Stimulated activated memory B cell treated with anti-CD40 and anti-IgM and Interleukin-4, amounts not matched to agents 10 μg/mL and 1 μg/mL and 100 μg/mL, for 72 hours (primary cell): ENCODE measurements around the gene MUC5B.

Source experiments
- ATAC-seq: fragments of 150-1000 bp; cut with Tn5 transposase; 2 replicates; pipeline ENCODE4 v1.10.0; 2021
- H3K27ac Mint-ChIP-seq: one replicate; pipeline ENCODE4 v1.8.0; 2022; ENCODE audit warnings: mild to moderate bottlenecking, mixed read lengths
- H3K27me3 Mint-ChIP-seq: one replicate; pipeline ENCODE4 v1.8.0; 2022; ENCODE audit warnings: mixed read lengths
- H3K36me3 Mint-ChIP-seq: one replicate; pipeline ENCODE4 v1.8.0; 2022; ENCODE audit warnings: mixed read lengths
- H3K4me1 Mint-ChIP-seq: one replicate; pipeline ENCODE4 v1.8.0; 2022; ENCODE audit warnings: mixed read lengths
- H3K4me3 Mint-ChIP-seq: one replicate; pipeline ENCODE4 v1.8.0; 2022; ENCODE audit warnings: mild to moderate bottlenecking, moderate library complexity, mixed read lengths
- H3K9me3 Mint-ChIP-seq: one replicate; pipeline ENCODE4 v1.8.0; 2022; ENCODE audit warnings: mixed read lengths

Gene MUC5B

DNA sequence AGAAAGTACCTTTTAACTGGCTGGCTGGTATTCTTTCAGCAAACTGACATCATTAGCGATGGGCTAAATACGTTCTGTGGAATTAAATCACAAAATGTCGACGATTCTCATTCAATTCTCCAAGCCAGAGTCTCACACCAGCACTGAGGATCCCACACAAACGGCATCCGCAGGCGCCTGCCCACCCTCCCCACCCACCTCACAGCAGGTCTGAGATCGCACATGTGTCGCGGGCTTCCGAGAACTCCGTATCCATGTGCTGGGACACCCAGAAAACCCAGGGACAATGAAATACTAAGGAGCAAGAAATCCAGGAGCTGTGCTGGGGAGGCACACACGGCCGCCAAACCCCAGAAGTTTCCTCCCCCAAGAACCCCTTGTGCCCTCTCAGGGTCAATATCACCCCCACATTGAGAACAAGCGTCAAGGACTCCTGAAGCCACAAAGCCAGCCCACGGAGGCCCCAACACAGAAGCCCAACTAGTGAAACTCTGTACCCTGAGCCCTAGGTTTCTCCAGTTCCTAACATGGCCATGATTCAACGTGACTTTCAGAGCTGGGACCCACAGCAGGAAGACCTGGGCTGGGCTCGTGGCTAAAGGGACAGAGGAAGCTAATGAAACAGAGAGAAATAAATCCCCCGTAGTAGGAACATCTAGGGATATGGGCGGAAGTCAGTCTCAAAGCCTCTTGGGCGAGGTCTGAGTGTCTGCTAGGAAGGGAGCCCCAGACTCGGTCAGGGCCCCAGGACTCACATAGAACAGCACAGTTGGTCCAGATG lies 78.5 kb downstream of the MUC5B start:
- no peak overlapping the region for H3K27ac Mint-ChIP-seq
- ATAC-seq, result no peak
- no peaks in the 10 kb centered on the region for H3K9me3 Mint-ChIP-seq
- H3K36me3 Mint-ChIP-seq, result peaks cover 29% of the 10 kb centered on the region
- H3K4me3 Mint-ChIP-seq, result no peak overlapping the region
- H3K27me3 Mint-ChIP-seq, result no peaks in the 10 kb centered on the region
- peaks cover 39% of the 10 kb centered on the region for H3K4me1 Mint-ChIP-seq

DNA sequence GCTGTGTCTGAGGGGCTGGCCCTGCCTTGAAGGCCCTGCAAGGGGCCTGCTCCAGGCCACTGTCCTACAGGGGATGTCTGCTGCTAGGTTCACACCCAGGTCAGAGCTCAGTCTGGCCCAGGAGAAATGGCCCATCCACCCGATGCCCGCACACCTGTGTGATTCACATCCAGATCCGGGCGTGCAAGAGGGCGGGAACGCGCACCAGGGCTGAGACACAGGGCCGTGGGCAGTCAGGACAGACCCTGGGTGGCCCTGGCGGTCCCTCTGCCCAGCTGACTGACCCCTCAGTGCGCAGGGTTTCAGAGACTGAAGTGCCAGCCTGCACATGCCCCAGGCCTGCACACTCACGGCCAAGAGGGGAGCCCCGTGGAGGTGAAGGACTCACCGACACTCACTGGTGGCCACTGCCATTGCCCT lies 79.2 kb downstream of the MUC5B start:
- no peak for ATAC-seq
- Mint-ChIP-seq H3K36me3 (peaks cover 33% of the 10 kb centered on the region), H3K4me1 (peaks cover 45% of the 10 kb centered on the region), H3K27me3 (no peaks in the 10 kb centered on the region), H3K27ac (no peak overlapping the region), H3K4me3 (no peak overlapping the region), H3K9me3 (no peaks in the 10 kb centered on the region)

DNA sequence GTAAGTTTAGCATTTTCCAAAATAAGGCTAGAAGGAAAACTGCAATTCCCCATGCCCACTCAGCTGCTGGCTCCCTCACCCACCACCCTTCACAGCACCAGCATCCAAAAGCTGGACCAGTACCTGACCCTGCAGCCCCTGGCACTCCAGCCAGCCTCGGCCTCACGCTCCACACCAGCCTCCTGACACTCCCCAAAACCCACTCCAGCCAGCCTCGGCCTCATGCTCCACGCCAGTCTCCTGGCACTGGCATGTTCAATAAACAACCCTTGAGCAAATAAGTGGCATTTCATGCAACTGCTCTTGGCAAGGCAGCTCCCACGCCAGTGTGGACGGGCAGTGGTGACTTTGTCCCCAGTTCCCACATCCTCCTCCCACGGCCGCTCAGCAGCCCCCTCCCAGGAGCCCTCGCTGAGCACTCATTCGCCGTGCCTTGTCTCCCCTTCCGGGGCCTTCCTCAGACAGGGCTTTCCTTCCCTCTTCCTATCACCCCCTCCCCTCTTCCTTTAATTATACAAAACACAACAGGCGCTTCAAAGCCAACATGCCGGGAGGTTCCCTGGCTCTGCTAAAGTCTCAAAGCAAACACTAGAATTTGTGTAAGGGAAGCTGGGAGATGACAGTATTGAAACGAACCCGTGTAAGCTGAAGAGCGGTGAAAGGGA lies 79.7 kb downstream of the MUC5B start:
- Mint-ChIP-seq H3K27me3 (no peaks in the 10 kb centered on the region), H3K4me3 (no peak overlapping the region), H3K36me3 (peaks cover 33% of the 10 kb centered on the region), H3K9me3 (no peaks in the 10 kb centered on the region), H3K4me1 (peaks cover 50% of the 10 kb centered on the region), H3K27ac (no peak overlapping the region)
- no peak for ATAC-seq

DNA sequence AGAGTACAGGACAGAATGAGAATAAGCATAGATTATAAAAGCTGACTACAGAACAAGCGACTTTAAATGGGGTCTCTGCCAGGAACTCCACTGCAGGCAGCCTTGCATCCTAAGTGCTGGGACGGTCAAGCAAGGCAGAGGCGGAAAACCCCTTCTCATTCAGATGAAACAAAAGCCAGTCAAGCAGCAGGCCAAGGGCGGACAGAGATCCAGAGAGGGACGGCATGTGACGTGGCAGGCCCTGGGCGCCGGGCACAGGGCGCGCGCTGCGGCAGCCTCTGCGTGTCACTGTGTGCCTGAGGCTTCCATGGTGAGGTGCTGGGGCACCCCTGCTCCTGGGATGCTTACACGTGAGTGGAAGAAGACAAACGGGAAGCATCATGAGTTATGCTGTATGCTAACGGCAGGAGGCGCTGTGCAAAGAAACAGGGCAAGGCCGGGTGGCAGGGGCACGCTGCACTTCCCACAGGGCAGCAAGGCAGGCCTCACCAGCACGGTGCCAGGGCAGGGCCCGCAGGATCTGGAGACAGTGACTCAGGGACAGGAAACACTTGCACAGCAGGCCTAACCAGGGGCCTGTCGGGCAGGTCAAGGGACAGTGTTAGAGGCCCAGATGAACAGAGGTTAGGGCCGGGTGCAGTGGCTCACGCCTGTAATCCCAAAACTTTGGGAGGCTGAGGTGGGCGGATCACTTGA lies 80.4 kb downstream of the MUC5B start:
- Mint-ChIP-seq H3K4me3 (no peak overlapping the region), H3K27me3 (no peaks in the 10 kb centered on the region), H3K27ac (peak overlapping the region; percentile 49), H3K9me3 (no peaks in the 10 kb centered on the region), H3K4me1 (peaks cover 57% of the 10 kb centered on the region), H3K36me3 (peaks cover 33% of the 10 kb centered on the region)
- no peak for ATAC-seq

DNA sequence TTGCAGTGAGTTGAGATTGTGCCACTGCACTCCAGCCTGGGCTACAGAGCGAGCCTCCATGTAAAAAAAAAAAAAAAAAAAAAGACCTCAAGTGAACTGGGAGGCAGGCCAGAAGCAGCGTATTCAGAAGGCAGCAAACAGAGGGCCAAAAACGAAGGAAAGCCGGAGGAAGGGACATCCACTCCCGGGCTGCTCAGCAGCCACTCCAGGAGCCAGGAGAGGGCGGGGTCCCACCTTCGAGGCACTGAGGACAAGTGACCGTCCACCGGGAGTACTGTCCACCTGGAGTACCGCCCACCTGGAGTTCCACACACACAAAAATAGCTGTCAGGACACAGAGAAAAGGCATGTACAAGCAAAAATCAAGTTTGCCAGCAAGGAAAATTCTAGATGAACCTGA lies 81.1 kb downstream of the MUC5B start:
- Mint-ChIP-seq H3K36me3 (peaks cover 29% of the 10 kb centered on the region), H3K4me1 (peaks cover 56% of the 10 kb centered on the region), H3K27me3 (no peaks in the 10 kb centered on the region), H3K4me3 (no peak overlapping the region), H3K27ac (peak overlapping the region; percentile 49), H3K9me3 (no peaks in the 10 kb centered on the region)
- no peak for ATAC-seq

DNA sequence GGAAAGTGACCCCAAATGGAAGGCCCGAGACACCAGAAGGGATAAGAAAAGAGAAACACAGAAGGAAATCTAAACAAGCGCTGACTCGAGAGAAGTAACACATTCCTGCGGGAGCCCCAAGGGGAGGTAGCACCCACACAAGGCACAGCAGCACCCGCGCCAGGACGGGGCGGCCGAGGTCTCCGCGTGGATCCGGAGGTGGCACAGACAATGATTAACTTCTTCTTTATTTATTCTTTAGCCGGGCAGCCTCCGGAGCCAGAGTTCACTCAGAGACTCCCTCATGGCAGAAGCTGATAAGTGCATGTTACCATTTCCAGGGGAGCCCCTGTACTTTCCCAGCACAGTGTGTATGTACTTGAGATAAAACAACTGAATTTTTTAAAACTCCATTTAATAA lies 81.5 kb downstream of the MUC5B start:
- peaks cover 27% of the 10 kb centered on the region for H3K36me3 Mint-ChIP-seq
- peaks cover 55% of the 10 kb centered on the region for H3K4me1 Mint-ChIP-seq
- no peak overlapping the region for H3K27ac Mint-ChIP-seq
- no peaks in the 10 kb centered on the region for H3K27me3 Mint-ChIP-seq
- no peak overlapping the region for H3K4me3 Mint-ChIP-seq
- no peak for ATAC-seq
- H3K9me3 Mint-ChIP-seq, result no peaks in the 10 kb centered on the region

DNA sequence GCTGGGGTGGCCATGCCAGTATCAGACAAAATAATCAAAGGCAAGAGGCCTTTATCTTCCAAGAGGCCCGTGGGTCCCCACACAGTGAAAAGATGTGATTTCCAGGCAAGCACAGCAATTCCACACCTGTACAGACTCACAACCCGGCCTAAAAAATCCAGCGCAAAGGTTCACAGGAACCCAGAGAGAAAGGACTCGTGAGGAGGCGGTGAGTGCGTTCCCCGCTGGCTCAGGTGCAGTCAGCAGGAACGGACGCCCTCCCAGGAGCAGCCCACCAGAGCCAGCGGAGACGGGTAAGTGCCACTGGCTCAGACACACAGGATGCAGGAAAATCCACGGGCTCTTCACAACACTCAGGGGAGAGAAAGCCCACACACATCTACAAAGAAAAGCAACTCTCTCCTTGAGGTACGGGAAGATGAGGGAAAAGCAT lies 82.2 kb downstream of the MUC5B start:
- no peak for ATAC-seq
- Mint-ChIP-seq H3K4me1 (peaks cover 55% of the 10 kb centered on the region), H3K4me3 (no peak overlapping the region), H3K9me3 (no peaks in the 10 kb centered on the region), H3K27me3 (no peaks in the 10 kb centered on the region), H3K27ac (no peak overlapping the region), H3K36me3 (peaks cover 27% of the 10 kb centered on the region)

DNA sequence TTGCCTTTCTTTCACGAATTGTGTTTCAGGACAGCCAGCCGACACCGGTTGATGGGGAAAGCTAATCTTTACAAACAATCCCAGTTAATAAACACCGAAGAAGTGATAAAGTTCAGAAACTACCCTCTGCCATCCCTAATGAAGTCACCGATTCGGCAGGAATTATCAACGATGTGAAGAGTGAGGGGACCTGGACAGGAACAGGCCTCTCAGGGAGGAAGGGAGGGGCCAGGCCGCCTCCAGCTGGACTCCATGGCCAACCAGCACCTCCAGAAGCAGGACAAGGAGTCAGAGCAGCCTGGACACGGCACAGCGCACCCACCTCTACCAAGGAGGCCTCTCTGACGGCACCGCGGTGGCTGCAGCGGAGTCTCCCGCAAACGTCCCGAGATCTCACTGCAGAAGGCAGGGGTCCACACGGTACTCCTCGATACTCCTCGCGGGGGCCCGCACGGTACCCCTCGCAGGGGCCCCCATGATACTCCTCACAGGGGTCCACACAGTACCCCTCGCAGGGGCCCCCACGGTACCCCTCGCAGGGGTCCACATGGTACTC lies 82.7 kb downstream of the MUC5B start:
- no peak for ATAC-seq
- Mint-ChIP-seq H3K36me3 (peaks cover 27% of the 10 kb centered on the region), H3K9me3 (no peaks in the 10 kb centered on the region), H3K4me1 (peaks cover 59% of the 10 kb centered on the region), H3K27me3 (no peaks in the 10 kb centered on the region), H3K27ac (peak overlapping the region; percentile 85), H3K4me3 (no peak overlapping the region)

DNA sequence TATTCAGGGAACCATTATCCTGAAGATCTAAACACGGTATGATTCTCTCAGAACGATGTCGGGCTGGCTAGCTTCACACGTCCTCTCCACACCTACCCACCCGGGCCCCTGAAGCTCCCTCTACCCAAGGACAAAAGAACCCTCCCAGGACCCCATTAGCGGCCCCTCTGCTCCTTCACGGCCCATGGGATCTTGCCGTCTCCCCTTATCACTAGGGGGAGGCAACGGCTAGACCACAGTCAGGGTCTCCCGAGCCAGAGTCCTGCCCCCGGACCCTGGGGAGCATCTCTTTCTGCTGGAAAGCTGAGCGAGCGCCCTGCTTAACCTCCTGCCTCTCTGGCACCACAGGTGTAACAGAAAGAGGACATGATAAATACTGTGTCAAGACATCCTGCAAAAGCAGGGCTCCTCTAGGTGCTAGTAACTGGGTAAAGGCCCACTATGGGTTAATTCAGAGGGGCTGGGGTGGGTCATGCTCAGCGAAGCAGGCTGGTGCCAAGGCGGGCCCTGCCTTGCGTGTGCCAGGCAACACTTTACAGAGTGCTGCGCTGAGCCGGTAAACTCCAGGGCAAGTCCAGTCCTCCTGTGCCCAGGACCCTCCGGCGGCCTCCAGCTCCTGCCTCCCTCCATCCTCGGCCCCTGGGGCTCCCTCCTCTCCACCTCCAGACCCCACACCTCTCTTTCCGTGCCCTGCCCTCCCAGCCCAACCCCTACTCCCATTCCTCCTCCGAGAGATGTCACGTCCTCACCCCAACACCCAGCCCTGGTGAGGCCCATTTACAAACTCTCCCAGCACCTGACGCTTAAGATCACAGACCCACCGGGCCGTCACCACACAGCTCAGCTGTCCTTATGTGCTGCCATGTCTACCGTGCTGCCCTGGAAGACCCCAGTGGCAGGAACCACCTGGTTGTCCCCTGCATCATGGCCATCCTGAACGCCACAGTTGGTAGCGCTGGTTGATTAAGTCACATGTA lies 83.6 kb downstream of the MUC5B start:
- H3K27me3 Mint-ChIP-seq, result no peaks in the 10 kb centered on the region
- H3K4me1 Mint-ChIP-seq, result peaks cover 66% of the 10 kb centered on the region
- peak overlapping the region; percentile 85 for H3K27ac Mint-ChIP-seq
- H3K4me3 Mint-ChIP-seq, result peak overlapping the region; percentile 73
- H3K9me3 Mint-ChIP-seq, result peaks cover 3% of the 10 kb centered on the region
- ATAC-seq, result no peak
- H3K36me3 Mint-ChIP-seq, result peaks cover 27% of the 10 kb centered on the region

DNA sequence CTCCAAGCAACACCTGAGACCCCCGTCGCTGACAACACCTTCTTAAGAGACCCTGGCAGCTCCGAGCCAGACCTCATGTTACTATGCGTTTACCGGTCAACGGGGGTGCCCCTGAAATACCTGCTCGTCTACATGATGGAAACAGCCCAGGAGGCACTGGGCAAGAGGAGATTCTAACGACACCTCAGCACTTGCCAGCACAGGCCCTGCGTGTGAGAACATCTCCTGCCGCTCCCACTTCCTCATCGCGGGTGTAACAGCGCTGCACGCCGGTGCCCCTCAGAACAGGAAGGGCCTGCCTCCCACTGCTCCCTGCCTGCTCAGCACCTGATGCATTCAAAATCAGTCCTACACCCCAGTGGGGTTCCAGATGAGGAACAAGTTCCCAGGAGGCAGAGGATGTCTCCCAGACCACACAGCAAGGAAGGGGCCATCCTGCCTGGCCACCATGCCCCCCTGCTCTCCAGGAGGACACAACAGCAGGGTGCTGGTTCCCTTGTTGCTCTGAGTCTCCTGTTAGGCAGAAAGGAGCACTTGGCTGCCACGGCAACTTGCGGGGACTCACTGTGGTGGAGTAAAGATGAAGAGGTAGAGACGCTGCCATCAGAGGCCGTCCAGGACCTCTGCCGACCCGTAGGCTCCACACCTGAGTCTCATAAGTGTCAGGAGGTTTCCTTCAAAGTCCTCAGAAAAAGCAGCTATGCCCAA lies 84.5 kb downstream of the MUC5B start:
- H3K4me1 Mint-ChIP-seq, result peaks cover 68% of the 10 kb centered on the region
- ATAC-seq, result peak; percentile 53
- no peaks in the 10 kb centered on the region for H3K27me3 Mint-ChIP-seq
- H3K4me3 Mint-ChIP-seq, result peak overlapping the region; percentile 73
- peak overlapping the region; percentile 85 for H3K27ac Mint-ChIP-seq
- peaks cover 27% of the 10 kb centered on the region for H3K36me3 Mint-ChIP-seq
- H3K9me3 Mint-ChIP-seq, result peaks cover 7% of the 10 kb centered on the region

DNA sequence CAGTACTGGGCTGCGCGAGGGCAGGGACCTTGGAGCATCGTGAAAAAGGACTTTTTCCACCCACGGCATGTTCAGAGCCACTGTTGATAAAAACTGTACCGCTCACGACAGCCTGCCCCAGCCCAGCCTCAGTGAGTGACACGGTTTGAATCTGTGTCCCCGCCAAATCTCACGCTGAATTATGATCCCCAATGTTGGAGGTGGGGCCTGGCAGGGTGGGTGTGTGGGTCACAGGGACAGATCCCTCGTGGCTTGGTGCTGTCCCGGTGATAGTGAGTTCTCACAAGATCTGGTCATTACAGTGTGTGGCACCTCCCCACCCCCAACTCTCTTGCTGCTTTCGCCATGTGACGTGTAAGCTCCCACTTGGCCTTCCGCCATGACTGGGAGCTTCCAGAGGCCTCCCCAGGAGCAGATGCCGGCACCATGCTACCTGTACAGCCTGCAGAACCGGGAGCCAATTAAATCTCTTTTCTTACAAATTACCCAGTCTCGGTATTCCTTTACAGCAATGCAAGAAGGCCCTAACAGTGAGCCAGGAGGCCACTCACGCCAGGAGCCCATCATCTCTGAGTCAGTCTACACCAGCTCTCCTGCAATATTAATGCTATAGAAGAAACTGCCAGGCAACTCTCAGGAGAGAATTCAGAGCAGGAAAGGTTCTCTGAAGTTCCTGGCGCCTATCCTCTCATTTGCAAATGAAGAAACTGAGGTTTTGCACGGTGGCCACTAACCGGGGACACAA lies 85.3 kb downstream of the MUC5B start:
- ATAC-seq, result no peak
- H3K27me3 Mint-ChIP-seq, result no peaks in the 10 kb centered on the region
- H3K4me1 Mint-ChIP-seq, result peaks cover 63% of the 10 kb centered on the region

DNA sequence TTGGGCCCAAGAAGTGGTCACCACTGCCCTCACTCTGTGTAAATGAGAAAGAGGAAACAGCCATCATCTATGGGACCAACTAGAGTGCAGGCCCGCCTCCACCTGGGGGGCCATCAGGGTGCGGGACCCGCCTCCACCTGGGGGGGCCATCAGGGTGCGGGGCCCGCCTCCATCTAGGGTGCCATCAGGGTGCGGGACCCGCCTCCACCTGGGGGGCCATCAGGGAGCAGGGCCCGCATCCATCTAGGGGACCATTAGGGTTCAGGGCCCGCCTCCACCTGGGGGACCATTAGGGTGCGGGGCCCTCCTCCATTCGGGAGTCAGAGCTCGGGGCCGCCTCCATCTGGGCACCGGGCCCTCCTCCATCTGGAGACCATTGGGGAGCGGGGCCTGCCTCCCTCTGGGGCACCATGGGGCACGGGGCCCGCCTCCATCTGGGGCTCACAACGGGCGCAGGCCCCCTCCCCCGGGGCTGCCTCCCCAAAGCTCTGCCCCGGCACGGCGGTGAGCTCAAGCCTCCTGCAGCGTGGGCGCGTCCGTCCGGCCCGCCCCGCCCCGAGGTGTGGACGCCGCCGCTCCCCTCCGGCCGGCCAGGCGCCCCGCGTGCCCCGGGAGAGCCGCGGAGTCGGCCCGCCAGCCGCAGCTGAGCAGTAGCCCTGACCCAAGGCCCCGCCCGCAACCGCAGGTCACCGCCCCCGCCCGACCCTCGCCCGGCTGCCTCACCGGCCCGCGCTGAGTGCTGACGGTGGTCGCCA lies 86.1 kb downstream of the MUC5B start:
- H3K36me3 Mint-ChIP-seq, result peaks cover 20% of the 10 kb centered on the region
- peaks cover 9% of the 10 kb centered on the region for H3K9me3 Mint-ChIP-seq
- peak overlapping the region; percentile 91 for H3K27ac Mint-ChIP-seq
- peaks cover 58% of the 10 kb centered on the region for H3K4me1 Mint-ChIP-seq
- ATAC-seq, result peak; percentile 59
- no peaks in the 10 kb centered on the region for H3K27me3 Mint-ChIP-seq
- peak overlapping the region; percentile 88 for H3K4me3 Mint-ChIP-seq

More for the DNA sequence above, 85.3 kb downstream of the MUC5B start:
- peak overlapping the region; percentile 85 for H3K27ac Mint-ChIP-seq
- H3K36me3 Mint-ChIP-seq, result peaks cover 25% of the 10 kb centered on the region
- H3K4me3 Mint-ChIP-seq, result peak overlapping the region; percentile 88
- peaks cover 9% of the 10 kb centered on the region for H3K9me3 Mint-ChIP-seq
